ENCODE measurements around the gene FAM131C.

FAM131C gene

GRCh38 chr1:16114527-16115467 lies 41.3 kb upstream of the FAM131C start:
- no peak overlapping the region for H3K4me3 ChIP-seq (ENCODE audit: low read length)
- no peak for DNase-seq (ENCODE audit: low read depth)
- TF ChIP-seq CTCF (conservative IDR thresholded peaks at IDR 0.05; ENCODE audit: low read depth, low read length) = no peak

GRCh38 chr1:16112596-16113555 lies 39.4 kb upstream of the FAM131C start:
- no peak for TF ChIP-seq CTCF (conservative IDR thresholded peaks at IDR 0.05; ENCODE audit: low read depth, low read length)
- H3K4me3 ChIP-seq (ENCODE audit: low read length) = no peak overlapping the region
- DNase-seq (ENCODE audit: low read depth) = no peak

- no peak for TF ChIP-seq CTCF (conservative IDR thresholded peaks at IDR 0.05; ENCODE audit: low read depth, low read length)
- DNase-seq (ENCODE audit: low read depth) = no peak
- no peak overlapping the region for H3K4me3 ChIP-seq (ENCODE audit: low read length)
Observed at GRCh38 chr1:16111771-16112595, 38.5 kb upstream of the FAM131C start.

GRCh38 chr1:16110884-16111283 lies 37.4 kb upstream of the FAM131C start:
- H3K4me3 ChIP-seq (ENCODE audit: low read length) = no peak overlapping the region
- no peak for TF ChIP-seq CTCF (conservative IDR thresholded peaks at IDR 0.05; ENCODE audit: low read depth, low read length)
- no peak for DNase-seq (ENCODE audit: low read depth)

- no peak overlapping the region for H3K4me3 ChIP-seq (ENCODE audit: low read length)
Observed at GRCh38 chr1:16110456-16110855, 37.0 kb upstream of the FAM131C start.

More at GRCh38 chr1:16110456-16110855, 37.0 kb upstream of the FAM131C start:
- TF ChIP-seq CTCF (conservative IDR thresholded peaks at IDR 0.05; ENCODE audit: low read depth, low read length) = no peak
- DNase-seq (ENCODE audit: low read depth) = no peak

Data from retinal pigment epithelial cell (primary cell).